Measurements from ENCODE around the gene PHOX2A. TPM values are rescaled to one million over a fixed set of nuclear protein-coding genes. Genes with fewer than 3 reads are reported as not detected.
"Not testable (repeated sequence)": the region's sequence is repeated elsewhere in the genome, so short reads cannot be mapped to it uniquely, and the experiment has no call there.

PHOX2A gene
- total RNA-seq: not detected
- long read RNA-seq: 0 reads

DNA sequence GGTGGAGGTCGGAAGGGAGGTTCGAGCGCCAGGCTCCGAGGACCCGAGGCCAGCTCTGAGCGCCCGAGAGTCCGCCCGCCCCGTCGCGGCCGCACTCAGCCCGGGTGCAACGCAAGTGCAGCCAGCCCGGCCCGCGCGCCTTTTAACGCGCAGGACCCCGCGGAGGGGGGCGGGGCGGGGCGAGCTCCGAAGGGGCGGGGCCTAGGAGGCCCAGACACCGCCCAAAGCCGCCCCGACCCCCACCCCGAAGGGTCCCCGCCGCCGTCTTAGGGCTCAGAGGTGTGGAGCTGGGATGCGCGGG is at the start of gene PHOX2A:
PHOX2A (minus strand) TSS at position 117 of the 301 bp plus-strand sequence. CDS start 172 bp downstream, outside the sequence.
- no peak for ATAC-seq

DNA sequence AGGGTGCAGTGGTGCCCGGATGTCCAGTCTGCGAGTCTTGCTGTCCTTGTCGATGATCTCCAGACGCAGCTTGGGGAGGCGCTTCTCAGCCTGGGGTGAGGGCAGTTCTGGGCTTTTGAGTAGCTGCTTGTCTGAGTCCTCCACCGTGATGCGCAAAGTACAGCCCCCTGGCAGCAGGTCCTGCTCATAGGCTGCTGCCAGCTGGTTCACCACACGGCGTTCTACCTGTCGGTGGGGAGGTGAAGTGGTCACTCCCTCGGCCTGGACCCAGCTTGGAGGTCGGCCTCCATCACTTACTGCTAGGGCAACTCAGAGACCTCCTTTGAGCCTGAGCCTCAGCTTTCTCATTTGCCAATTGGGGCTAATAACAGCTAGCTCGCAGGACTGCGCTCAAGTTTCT is 49.4 kb upstream of the PHOX2A start:
- intact Hi-C loops (cut with micrococcal nuclease): no loop called here
- DNase-seq: no peak
- ATAC-seq: no peak

More for the DNA sequence above, at the start of gene PHOX2A:
- DNase-seq: no peak
- intact Hi-C loops (cut with micrococcal nuclease): no loop called here

DNA sequence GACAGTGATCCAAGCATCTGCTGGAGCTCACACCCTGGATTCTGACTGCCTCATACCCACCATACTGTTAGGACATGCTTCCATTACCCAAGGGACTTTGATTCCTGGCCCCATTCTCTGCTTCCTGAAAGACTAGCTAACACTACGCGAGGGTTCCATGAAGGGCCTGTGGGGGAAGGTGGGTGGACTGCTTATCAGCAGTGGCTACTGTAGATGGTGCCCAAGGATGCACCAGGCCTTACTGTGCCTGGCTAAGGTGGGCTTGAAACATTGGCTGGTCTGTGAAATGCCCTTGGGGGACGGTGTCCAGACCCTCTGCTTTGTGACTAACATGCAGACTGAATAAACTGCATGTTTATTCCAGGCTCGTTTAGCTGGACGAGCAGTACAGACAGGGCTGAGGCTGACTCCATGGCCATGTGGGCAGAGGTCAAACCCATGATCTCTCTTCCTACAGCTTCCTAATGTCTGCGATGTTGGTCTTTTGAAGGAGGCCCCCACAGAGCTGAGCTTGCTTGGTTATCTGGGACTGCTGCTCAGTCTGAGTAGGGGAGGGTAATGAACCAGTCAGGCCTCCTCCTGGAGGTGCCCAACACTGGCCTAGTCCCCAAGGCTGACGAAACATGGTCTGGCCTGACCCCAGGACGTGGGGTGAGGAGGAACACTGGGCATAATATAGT is 48.3 kb upstream of the PHOX2A start:
- DNase-seq (no peak), ATAC-seq (no peak)
- intact Hi-C loops (cut with micrococcal nuclease): no loop called here

DNA sequence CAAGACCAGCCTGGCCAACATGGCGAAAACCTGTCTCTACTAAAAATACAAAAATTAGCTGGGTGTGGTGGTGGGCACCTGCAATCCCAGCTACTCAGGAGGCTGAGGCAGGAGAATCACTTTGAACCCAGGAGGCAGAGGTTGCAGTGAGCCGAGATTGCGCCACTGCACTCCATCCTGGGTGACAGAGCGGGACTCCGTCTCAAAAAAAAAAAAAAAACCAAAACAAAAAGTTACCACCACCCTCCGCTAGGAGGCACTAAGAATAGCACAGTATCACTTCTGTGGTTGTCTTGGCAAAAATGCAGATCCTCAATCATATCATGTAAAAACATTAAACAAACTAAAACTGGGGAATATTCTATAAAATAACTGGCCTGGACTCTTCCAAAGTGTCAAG is 46.8 kb upstream of the PHOX2A start:
- ATAC-seq; intact Hi-C loops (cut with micrococcal nuclease); DNase-seq: not testable (repeated sequence)

DNA sequence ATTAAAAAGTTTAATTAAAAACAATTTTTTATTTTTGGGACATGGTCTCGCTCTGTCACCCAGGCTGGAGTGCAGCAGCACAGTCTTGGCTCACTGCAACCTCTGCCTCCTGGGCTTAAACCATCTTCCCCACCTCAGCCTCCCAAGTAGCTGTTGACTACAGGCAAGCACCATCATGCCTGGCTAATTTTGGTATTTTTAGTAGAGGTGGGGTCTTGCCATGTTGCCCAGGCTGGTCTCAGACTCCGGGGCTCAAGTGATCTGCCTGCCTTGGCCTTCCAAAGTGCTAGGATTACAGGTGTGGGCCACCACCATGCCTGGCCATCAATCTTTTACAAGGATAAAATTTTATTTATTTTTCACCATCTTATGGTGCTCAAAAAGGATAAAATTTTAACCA is 43.3 kb upstream of the PHOX2A start:
- intact Hi-C loops (cut with micrococcal nuclease): no loop called here
- DNase-seq (no peak), ATAC-seq (no peak)

DNA sequence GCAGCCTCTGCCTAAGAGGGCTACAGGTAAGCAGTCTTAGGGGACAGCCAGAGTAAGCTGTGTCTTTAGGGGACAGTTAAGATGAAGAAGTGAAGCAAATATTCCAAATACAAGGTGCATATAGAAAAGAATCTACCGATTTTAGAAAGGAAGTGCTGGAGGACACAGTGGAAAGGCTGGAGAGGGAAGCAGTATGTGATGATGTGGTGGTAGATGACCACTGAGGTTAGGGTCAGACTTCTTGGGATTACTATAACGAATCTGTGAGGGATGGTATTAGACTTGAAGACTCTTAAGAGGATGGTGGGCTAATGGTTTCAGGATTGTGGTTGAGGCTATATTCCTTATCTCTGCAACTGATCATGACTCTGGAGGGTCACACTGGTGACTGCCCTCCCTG is 40.0 kb upstream of the PHOX2A start:
- intact Hi-C loops (cut with micrococcal nuclease): no loop called here
- no peak for DNase-seq
- no peak for ATAC-seq

DNA sequence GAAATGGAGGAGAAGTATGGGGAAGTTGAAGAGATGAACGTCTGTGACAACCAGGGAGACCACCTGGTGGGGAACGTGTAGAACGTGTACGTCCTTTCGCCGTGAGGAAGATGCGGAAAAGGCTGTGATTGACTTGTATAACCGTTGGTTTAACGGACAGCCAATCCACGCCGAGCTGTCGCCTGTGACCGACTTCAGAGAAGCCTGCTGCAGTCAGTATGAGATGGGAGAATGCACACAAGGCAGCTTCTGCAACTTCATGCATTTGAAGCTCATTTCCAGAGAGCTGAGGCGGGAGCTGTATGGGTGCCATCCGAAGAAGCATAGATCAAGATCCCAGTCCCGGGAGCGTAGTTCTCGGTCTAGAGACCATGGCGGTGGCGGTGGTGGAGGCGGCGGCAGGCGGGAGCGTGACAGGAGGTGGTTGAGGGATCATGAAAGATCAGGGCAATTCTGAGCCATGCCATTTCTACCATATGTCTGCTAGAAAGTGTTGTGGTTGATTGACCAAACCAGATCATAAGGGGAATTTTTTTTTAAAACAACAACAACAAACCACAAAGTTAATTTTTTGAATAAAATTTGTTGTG is 36.8 kb upstream of the PHOX2A start:
- ATAC-seq: no peak
- no peak for DNase-seq
- intact Hi-C loops (cut with micrococcal nuclease): no loop called here

DNA sequence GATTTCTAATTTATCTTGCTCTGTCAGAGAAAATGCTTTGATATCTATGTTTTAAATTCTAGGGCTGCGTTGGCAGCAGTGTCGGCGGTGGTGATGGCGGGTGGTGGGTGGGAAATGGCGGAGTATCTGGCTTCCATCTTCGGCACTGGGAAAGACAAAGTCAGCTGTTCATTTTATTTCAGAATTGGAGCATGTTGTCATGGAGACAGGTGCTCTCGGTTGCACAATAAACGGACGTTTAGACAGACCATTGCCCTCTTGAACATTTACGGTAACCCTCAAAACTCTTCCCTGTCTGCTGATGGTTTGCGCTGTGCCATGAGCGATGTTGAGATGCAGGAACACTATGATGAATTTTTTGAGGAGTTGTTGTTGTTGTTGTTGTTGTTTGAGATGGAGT is 36.1 kb upstream of the PHOX2A start:
- intact Hi-C loops (cut with micrococcal nuclease): no loop called here

DNA sequence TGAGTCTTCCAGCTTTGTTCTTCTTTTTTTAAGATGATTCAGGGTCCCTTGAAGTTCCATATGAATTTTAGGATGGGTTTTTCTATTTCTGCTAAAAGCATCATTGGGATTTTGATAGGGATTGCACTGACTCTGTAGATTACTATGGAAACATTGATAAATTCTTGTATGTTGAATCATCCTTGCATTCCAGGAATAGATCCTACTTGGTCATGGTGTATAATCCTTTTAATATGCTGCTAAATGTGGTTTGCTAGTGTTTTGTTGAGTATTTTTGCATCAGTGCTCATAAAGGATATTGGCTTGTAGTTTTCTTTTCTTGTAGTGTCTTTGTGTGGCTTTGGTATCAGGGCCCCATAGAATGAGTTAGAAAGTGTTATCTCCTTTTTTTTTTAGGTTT is 34.9 kb upstream of the PHOX2A start:
- DNase-seq: no peak
- intact Hi-C loops (cut with micrococcal nuclease): no loop called here
- ATAC-seq: no peak

More for the DNA sequence above, 36.1 kb upstream of the PHOX2A start:
- ATAC-seq (no peak), DNase-seq (no peak)

DNA sequence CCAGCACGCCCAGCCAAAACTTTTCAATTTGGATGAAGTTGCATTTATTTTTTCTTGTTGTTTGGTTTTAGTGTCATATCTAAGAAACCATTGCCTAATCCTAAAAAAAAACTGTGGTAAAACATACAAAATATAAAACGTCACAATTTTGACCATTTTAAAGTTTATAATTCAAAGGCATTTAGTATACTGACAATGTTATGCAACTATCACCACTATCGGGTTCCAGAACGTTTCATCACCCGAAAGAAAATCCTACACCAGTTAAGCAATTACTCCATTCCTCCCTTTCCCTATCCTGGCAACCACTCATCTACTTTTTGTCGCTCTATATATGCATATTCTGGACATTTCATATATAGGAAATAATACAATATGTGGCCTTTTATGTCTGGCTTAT is 30.5 kb upstream of the PHOX2A start:
- ATAC-seq (no peak), DNase-seq (no peak)
- intact Hi-C loops (cut with micrococcal nuclease): no loop called here

DNA sequence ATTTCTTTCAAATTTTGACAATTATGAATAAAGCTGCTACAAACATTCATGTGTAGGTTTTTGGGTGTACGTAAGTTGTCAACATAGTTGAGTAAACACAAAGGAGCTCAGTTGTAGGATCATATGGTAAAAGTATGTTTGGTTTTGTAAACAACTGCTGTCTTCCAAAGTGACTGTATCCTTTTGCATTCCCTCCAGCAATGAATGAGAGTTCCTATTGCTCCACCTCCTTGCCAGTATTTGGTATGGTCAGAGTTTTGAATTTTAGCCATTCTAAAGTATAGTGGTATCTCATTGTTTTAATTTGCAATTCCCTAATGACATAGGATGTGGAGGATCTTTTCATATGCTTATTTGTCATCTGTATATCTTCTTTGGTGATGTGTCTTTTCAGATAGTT is 28.0 kb upstream of the PHOX2A start:
- no peak for ATAC-seq
- DNase-seq: no peak
- intact Hi-C loops (cut with micrococcal nuclease): no loop called here

DNA sequence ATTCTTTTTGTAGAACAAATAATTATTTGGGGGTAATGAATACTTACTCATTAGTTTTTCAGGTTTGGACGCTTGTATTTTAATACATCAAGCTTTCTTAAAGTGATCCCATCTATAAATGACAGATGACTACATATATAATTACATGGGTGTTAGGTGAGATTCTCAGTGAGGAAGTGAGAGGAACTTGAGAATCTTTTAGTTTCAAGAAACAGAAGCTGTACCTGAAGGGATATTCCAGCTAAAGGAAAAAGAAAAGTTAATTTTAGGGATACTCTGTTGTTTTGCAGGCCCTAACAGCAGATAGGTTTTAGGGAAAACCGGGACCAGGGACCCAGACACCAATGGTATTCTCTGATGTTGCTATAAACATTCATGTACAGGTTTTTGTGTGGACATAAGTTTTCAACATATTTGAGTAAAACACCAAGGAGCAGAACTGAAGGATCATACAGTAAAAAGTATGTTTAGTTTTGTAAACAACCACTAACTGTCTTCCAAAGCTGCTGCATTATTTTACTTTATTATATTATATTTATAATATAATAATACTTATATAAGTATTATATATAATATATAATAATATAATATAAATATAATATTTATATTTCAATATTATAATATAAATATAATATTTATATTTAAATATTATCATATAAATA is 24.1 kb upstream of the PHOX2A start:
- no peak for ATAC-seq
- intact Hi-C loops (cut with micrococcal nuclease): no loop called here
- DNase-seq: no peak

DNA sequence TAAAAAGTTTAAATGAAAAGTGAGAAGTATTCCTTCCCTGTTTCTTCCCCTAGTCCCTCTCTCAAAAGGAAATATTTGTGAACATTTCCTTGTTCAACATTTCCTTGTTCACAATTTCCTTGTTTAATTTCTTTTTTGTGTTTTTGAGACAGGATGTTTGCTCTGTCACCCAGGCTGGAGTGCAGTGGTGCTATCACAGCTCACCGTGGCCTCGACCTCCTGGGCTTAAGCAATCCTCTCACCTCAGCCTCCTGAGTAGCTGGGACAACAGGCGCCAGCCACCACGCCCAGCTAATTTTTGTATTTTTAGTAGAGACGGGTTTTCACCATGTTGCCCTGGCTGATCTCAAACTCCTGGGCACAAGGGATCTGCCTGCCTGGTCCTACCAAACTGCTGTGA is 23.0 kb upstream of the PHOX2A start:
- ATAC-seq; intact Hi-C loops (cut with micrococcal nuclease); DNase-seq: not testable (repeated sequence)

DNA sequence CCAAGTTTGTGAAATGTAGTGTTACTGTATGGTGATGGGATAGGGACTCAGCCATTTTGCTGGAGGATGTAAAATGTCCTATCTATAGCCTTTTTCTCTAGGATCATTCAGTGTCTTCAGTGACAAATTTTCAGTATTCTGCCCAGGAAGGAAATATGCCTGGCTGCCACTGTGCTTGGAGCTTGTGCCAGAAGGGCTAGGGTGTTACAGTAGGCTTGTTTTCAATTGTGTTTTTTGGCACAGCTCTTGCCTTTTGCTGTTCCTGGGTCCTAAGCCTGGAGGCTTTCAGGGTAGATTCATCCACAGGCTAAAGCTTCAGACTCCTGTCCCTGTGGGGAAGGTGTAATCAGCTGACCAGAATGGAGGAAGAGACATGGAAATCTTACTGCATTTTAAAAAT is 22.0 kb upstream of the PHOX2A start:
- no peak for DNase-seq
- intact Hi-C loops (cut with micrococcal nuclease): no loop called here
- ATAC-seq: no peak

DNA sequence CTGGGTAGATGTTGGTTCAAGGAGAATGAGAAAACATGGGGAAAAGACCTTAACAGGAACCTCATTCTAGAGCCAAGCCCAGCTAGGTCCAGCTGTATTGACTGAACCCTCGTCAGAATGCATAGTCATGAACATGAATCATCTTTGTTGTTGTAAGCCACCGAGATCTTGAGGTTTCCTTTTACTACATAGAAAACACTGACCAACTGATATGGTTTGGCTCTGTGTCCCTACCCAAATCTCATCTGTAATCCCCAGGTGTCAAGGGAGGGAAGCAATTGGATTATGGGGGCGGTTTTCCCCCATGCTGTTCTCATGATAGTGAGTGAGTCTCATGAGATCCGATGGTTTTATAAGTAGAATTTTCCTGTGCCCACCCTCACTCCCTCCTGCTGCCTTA is 19.4 kb upstream of the PHOX2A start:
- intact Hi-C loops (cut with micrococcal nuclease): no loop called here
- DNase-seq (no peak), ATAC-seq (no peak)

DNA sequence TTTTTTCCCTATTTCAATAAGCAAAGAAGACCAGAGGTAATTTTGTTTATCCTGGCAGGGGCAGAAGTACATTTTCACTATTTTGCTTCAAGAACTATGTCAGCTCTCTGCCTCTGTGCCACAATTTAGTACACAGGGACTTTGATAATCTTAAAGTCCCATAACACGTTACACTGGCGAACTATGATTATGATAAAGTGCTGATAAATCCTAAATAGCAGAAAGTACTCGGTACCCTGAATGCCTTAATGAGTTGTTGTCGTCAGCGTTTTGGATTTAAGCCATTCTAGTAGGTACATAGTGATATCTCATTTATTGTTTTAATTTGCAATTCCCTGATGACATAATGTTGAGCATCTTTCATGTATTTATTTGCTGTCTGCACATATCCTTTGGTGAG is 16.6 kb upstream of the PHOX2A start:
- ATAC-seq: no peak
- intact Hi-C loops (cut with micrococcal nuclease): no loop called here
- DNase-seq: no peak

DNA sequence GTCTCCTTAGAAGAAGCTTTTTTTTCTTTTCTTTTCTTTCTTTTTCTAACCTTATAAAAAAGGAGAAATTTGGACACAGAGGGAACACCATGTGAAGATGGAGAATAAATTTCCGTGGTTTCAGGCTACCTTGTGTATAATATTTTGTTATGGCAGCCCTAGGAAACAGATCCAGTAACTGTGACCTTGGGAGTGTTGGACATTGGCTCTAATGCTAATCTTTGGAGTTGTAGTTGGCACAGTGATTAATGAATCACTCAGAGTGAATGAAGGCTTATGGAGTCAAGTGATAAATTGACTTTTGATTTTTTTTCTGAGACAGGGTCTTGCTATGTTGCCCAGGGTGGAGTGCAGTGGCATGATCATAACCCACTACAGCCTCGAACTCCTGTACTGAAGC is 15.5 kb upstream of the PHOX2A start:
- intact Hi-C loops (cut with micrococcal nuclease): no loop called here
- ATAC-seq (no peak), DNase-seq (no peak)

DNA sequence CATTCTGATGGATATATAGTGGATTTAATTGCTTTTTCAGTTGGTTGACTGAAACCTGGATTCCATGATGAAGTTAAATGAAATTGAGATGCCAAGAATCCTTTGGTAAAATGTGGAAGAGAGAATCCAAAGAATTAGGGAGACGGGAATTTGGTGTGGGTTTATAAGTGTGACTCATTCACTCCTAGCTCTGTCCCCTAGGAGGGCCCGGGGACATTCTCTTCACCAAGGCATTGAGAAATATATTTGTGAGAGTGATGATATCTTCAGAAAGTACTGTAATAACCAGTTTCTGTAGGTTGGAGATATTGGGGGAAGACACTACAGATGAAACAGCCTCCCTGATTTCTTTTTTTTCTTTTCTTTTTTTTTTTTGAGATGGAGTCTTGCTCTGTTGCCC is 13.6 kb upstream of the PHOX2A start:
- ATAC-seq (no peak), DNase-seq (no peak)
- intact Hi-C loops (cut with micrococcal nuclease): no loop called here

DNA sequence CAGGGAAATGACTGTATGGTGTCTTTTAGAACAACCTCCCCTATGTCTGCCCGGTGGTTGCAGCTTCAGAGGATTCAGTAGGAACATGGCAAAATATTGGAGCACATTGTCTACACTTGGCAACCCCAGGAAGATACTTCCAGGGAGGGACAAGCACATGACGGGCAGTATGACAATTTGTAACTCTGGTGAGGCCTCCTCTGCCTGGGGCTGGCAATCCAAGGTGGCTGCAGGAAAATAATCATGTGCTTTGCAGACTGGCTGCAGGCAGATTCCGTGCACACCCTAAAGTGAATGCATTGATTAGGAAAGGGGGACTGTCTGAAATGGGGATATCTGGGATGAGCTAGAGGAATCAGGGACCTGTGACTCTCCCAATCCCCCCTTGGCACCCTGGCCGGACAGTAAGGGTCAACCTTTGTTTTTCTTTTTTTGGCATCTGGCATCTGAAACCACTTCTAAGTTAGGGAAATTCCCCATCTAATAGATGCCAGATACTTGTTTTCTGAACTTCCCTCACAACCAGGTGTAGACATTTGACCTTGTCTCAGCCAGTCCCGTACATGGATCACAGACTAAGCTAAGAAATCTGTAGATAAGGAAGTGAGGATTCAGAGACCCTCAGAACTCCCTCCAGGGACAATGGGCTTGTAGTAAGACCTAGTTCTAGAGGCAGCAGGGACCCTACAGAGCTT is 10.5 kb upstream of the PHOX2A start:
- no peak for DNase-seq
- ATAC-seq: no peak
- intact Hi-C loops (cut with micrococcal nuclease): no loop called here

DNA sequence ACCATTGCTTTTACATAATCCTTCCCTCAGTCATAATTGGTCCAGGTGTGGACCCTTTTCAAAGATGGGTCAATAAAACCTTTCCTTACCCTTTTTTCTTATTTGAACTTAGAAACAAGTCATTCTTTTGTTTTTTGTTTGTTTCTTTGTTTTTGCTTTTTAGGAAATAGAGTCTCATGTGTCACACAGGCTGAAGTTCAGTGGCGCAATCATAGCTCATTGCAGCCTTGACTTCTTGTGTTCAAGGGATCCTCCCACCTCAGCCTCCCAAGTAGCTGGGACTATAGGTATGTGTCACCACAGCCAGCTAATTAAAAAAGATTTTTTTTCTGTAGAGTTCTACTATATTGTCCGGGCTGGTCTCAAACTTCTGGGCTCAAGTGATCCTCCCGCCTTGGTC is 9.4 kb upstream of the PHOX2A start:
- intact Hi-C loops (cut with micrococcal nuclease): no loop called here
- DNase-seq (no peak), ATAC-seq (no peak)

All from left ventricle myocardium superior (tissue), 1 donor.